HG03103 (cell line): ENCODE data around the gene SLC1A4.

Experiments used
- ATAC-seq: cut with Tn5 transposase; IDR thresholded peaks from one replicate; pipeline ENCODE4 v1.9.1; 2021; ENCODE audit warnings: low read depth; ENCODE audit not compliant: unreplicated experiment

Gene SLC1A4

DNA sequence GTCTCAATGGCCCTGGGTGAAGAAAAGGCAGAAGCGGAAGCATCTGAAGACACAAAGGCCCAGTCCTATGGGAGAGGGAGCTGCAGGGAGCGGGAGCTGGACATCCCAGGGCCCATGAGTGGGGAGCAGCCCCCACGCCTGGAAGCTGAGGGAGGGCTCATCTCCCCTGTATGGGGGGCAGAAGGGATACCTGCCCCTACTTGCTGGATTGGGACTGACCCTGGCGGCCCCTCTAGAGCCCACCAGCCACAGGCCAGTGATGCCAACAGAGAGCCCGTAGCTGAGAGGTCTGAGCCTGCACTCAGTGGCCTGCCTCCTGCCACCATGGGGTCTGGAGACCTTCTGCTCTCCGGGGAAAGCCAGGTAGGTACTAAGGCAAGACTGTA, 80.2 kb downstream of the SLC1A4 start:
- ATAC-seq: no peak

DNA sequence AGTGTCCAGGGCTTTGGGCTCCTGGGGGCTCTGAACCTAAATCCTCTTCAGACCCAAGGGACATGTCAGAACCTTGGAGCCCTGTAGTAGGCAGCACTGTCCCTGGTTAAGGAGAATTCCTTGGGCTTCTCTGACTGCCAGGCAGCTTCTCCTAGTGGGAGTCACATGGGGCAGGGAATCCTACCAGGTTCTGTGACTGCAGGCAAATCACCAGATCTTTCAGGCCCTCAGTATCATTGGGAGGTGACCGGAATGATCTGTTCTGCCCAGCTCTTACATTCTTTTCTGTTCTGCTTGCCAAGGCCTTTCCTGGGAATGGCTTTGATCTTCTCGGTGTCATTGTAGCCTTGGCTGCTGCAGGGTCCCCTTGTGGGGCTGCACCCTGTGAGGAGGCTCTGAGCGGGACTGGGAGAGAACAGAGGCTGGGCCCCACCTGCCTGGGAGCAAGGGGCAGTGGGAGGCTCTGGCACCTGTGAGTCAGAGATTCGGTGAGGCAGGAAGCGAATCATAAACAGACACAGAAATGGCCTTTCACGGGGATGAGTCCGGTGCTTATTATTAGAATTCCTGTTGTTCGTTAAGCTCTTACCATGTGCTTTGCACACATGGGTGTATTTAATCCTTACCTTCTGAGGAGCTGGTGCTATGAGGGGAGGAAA, 81.1 kb downstream of the SLC1A4 start:
- ATAC-seq: no peak

DNA sequence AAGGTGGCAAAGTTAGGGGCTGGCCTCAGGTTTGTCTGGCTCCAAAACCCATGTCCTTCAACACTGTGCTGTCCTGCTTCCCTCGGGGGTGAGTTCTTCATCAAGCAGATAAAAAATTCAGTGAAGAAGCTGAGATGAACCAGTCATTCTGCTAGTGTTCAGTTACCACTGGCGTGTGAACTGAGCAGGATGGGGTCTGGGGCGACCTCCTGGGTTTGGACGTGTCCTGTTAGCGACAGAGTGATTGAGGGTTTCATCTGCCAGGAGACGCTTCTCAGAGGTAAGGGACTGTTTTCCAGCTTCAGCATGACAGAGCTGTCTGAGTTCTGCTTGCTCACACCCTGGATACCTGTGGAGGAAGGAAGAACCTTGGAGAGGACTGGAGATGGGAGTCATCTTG, 81.7 kb downstream of the SLC1A4 start:
- ATAC-seq: no peak

DNA sequence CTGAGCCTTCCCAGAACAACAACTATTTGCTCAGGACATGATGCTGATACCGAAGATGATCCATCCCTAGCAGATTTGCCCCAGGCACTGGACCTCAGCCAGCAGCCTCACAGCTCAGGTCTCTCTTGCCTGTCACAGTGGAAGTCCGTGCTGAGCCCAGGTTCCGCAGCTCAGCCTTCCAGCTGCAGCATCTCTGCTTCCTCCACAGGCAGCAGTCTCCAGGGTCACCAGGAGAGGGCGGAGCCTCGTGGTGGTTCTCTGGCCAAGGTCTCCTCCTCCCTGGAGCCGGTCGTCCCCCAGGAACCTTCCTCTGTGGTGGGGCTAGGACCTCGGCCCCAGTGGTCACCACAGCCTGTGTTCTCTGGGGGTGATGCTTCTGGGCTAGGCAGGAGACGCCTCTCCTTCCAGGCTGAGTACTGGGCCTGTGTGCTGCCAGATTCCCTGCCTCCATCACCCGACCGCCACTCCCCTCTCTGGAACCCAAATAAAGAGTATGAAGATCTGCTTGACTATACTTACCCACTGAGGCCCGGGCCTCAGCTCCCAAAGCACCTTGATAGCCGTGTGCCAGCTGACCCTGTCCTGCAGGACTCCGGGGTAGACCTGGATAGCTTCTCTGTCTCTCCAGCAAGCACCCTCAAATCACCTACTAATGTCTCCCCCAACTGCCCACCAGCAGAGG, 82.4 kb downstream of the SLC1A4 start:
- no peak for ATAC-seq

DNA sequence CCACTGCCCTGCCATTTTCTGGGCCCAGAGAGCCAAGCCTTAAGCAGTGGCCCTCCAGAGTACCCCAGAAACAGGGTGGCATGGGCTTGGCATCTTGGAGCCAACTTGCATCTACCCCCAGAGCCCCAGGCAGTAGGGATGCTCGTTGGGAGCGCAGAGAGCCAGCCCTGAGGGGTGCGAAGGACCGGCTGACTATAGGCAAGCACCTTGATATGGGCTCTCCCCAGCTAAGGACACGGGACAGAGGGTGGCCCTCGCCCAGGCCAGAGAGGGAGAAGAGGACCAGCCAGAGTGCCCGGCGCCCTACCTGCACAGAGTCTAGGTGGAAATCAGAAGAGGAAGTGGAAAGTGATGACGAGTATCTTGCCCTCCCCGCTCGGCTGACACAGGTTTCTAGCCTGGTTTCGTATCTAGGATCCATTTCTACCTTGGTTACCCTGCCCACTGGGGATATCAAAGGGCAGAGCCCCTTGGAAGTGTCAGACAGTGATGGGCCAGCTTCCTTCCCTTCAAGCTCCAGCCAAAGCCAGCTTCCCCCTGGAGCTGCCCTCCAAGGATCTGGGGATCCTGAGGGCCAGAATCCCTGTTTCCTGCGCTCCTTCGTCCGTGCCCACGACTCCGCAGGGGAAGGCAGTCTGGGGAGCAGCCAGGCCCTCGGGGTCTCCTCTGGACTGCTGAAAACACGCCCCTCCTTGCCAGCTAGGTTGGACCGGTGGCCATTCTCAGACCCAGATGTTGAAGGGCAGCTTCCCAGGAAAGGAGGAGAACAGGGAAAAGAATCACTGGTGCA, 83.2 kb downstream of the SLC1A4 start:
- ATAC-seq: peak; percentile 65
